Renal cortical epithelial cell (primary cell): ENCODE data around the gene SP1. TPM values are rescaled to one million over a fixed set of nuclear protein-coding genes. Genes with fewer than 3 reads are reported as not detected.
A peak's percentile ranks its signal among the peaks of the same experiment; 100 is the strongest.

Experiments used
- DNase-seq: peaks from one replicate; pipeline ENCODE4 v3.0.0-alpha.2; 2011; ENCODE audit warnings: low read depth
- total RNA-seq: library from RNA; depleted of rRNA; stranded (reverse); fragments of >200 nt; gene quantifications from 2 replicates; pipeline ENCODE4 v1.2.3, GENCODE V29; 2014

Gene SP1
- total RNA-seq, 1 donor from 2014 or later, result 51.7 TPM

DNA sequence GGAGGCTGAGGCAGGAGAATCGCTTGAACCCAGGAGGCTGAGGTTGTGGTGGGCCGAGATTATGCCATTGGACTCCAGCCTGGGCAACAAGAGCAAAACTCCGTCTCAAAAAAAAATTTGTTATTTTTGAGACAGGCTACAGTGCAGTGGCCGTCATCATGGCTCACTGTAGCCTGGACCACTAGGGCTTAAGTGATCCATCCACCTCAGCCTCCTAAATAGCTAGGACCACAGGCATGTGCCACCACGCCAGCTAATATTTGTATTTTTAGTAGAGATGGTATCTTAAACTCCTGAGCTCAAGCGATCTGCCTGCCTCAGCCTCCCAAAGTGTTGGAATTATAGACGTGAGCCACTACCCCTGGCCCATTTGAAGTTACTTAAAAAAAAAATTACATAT lies 71.0 kb downstream of the SP1 start:
- no peak for DNase-seq

- peak; percentile 97 for DNase-seq
These were observed 71.7 kb downstream of the SP1 start, which contains the start of gene PCBP2 for GRCh38 chr12:53451661-53452158. PCBP2 (plus strand) TSS chr12:53452102; CDS start chr12:53454801, 2,699 bp downstream.

DNA sequence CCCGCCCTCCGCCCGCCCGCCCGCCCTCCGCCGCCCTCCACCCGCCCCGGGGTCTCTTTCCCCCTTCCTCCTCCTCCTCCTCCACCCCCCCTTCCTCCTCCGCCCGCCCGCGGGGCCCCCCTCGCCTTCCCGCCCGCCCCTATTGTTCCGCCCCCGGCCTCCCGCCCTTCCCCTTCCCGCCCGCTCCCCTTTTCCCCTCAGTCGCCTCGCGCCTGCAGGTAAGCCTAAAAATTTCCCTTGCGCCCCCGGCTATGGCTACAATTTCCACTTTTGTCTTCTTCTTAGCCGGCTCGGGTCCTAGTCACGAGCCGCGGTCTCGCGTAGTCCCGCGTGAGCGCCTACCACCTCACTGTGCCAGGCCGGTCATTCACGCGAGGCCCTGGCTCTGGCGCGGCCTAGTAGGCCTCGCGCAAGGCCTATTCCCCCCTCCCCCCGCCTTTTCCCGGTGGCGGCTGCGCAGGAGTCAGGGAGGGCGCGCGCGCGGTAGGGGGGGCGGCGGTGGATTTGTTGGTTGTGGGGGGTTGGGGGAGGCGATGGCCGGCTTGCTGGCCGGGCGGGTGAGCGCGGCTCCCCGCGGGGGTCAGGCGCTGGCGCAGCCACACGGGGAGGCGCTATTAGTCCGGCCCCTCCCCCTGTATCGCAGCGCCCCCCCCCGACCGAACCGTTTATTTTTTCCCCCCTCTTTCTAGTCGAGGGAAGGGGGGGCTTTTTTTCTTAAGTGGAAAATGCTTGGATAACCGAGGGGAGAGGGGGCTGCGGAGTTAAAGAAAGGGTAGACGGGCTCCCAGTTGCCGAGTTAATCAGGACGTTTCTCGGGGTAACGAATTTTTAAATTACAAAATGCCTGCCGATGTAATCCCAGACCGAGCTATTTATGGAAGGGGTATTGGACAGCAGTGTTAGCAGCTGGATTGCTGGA lies 72.4 kb downstream of the SP1 start:
- peak; percentile 53 for DNase-seq

DNA sequence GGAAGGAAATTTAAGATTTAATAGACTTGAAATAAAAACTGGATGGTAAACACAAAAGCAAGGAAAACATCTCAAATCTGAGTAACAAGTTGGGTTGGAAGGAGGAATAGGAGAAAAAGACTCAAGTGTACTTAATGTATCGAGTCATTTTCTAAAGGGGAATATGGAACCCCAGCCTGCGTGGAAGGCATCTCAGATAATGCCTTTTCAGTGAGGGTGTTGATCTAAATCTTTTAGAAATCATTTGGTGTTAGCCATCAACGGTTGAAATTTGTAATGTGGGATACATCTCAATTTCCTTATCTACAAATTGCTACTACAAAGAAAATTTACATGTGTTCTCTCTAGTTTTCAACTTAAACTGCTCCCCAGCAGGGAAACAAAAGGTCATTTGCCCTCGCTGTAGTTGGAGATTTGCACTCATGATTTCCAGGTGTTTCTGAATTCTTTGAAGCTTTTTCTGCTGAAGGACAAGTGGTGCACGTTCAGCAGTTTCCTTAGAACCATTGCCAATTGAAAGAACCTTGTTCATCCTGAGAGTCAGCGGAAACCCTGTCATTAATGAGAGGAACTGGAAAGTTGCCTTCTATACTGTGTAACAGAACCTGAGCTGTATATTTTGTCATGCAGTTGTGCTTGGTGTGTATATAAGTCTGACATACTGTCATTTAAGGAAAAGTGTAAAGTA lies 74.1 kb downstream of the SP1 start:
- DNase-seq, result no peak

DNA sequence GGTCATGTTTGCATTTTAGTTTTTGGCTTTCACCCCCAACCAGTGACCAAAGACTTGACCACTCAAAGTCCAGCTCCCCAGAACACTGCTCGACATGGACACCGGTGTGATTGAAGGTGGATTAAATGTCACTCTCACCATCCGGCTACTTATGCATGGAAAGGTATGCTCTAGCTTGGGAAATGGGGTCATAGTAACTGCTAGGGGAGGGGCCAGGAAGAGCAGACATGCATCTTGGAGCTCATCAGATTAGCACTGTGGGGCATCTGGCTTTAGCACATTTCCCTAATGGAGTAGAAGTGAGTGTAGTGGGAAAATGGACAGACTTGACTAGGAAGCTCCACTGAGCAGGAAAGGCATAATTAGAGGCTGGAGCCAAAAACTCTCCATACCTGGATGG lies 74.7 kb downstream of the SP1 start:
- DNase-seq, result no peak

GRCh38 chr12:53456654-53457366 lies 76.8 kb downstream of the SP1 start:
- no peak for DNase-seq

DNA sequence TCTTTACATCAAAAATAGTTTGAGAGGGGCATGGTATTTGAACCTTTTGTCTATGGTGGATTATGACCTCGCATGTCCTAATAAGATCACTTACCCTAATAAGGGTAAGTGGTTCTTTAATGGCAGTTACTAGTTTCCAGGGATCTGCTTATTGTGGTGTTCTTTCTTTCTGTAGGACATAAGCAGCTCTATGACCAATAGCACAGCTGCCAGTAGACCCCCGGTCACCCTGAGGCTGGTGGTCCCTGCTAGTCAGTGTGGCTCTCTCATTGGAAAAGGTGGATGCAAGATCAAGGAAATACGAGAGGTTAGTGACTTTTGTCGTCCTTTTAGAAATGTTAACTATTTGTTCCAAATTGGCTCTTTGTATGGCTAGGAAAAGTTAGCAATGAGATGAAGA lies 79.1 kb downstream of the SP1 start:
- no peak for DNase-seq

DNA sequence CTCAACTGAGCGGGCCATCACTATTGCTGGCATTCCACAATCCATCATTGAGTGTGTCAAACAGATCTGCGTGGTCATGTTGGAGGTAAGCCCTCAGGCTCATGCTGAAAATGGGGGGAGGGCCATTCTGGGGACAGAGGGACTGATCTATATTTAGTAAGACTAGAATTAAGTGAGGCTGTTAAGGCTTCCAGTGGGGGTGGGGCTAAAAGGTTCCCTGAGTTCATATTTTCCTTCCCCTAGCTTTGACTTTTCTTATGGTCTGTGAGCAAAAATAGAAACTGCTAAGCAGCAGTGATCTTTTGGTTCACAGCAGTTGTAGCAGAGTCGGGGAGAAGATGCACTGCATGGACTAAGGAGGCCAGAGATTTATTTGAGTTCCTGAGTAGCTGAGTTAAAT lies 81.1 kb downstream of the SP1 start:
- DNase-seq, result no peak

GRCh38 chr12:53461591-53461990 lies 81.6 kb downstream of the SP1 start:
- DNase-seq, result no peak

DNA sequence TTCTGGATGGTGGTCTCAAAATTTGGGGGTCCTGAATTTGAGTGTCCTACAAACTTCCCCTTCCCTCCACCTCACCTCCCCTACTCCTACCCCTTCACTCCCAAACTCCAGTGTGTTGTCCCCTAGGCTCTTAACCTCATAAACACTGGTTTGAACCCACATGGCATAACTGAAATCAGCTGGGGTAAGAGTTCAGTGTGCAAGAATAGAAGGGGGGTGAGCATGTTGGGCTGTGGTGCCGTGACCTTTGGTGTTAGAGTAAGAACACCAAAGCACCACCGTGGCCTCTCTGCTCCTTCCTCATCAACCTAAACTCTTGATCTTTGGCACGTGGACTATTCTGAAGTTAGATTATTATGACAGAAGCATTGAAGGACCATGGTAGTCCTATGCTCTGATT lies 83.0 kb downstream of the SP1 start:
- no peak for DNase-seq

DNA sequence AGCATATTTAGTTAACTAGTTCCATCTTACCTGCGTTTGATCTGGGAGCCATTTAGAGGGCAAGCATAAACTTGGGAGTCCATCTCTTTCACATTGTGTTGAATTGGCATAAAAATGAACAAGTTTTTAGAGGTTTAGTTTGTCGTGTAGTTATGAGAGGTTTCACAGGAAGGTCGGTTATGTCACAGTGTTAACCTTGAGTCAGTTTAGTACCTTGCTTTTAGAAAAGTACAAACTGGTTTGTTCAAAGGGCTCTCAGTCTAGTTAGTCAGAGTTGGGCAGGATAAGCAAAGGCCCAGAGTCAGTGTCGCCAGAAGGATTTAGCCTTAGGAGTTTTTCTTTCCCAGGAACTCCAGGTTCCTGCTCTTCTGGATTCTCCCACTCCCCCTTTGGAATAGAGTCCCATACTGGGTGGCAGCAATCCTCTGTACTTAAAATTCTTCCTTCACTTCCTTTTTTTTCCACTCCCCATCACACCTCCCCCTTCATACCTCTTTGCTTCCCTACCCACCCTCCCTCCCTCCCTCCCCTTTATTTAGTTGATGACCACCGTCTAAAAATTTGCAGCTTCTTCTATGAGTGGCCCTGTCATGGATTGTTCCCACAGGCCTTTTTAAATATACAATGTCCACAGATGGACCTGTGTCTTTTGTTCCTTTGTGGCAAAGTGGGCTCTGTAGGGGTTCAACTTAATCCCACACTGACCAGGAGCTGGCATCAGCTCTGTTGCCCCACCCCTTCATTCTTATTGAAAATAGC lies 84.0 kb downstream of the SP1 start:
- no peak for DNase-seq

DNA sequence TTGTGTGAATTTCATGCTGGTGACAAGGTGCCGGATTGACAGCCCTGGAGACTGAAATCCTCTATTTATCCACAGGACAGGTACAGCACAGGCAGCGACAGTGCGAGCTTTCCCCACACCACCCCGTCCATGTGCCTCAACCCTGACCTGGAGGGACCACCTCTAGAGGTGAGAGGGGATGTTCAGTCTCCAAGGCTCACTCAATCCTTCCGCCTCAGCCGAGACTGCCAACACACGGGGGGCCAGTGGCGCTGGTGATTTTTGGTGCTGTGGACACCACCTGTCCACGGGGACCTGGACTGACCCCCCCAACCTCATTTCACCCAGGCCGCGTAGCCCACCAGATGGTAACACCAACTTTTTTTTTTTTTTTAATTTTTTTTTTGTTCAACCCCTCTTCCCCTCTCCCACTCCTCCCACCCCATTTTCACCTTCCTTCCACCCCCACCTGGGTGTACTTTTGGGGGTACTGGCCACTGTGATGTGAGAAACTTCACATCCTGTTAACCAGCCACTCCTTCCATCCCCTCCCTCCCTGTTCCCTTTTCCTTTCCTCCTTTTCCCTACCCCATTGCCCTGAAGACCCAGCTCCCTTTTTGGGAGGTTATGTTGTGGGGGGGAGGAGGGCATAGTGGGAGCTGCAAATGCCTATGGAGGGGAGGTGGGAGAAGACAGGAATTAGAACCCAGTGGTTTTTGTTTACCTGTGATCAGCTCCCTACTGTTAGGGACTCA lies 84.9 kb downstream of the SP1 start:
- no peak for DNase-seq

DNA sequence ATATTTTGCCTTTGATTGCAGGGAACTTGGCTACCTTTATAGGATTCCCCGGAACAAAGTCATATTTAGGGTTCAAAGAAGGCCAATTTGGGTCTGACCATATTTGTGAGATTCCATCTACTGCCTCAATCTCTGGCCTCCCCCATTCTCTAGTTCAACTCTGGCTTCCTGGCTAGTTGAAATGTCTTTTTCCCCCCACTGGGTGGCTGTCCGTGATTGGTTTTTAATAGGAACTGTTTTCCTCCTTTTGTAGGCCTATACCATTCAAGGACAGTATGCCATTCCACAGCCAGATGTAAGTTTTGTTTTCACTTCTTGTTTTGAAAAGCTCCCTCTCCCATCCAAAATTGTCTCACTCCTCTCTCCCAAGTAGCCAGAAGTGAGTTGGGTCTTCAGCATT lies 85.7 kb downstream of the SP1 start:
- DNase-seq, result no peak

Other genes starting within 250 kb of the SP1 start
- 7.6 and 20.7 TPM in 2 replicates for gene ZNF740, start 199.5 kb upstream of the SP1 start, total RNA-seq
- 0.17 and 9.1 TPM in 2 replicates for gene CSAD, start 199.3 kb upstream of the SP1 start, total RNA-seq
- 2.8 and 3.1 TPM in 2 replicates for gene ITGB7, start 172.9 kb upstream of the SP1 start, total RNA-seq
- gene RARG, start 148.0 kb upstream of the SP1 start, total RNA-seq, result 5.2 and 14.6 TPM in 2 replicates
- 0.70 and 2.4 TPM in 2 replicates for gene ESPL1, start 111.9 kb upstream of the SP1 start, total RNA-seq
- gene PFDN5, start 84.6 kb upstream of the SP1 start, total RNA-seq, result 323 and 327 TPM in 2 replicates
- gene MYG1, start 80.5 kb upstream of the SP1 start, total RNA-seq, result 28.4 and 42.9 TPM in 2 replicates
- 40.1 and 40.3 TPM in 2 replicates for gene AAAS, start 58.6 kb upstream of the SP1 start, total RNA-seq
- not detected in 2 replicates for gene SP7, start 43.8 kb upstream of the SP1 start, total RNA-seq
- not detected in 2 replicates for gene AMHR2, start 43.7 kb downstream of the SP1 start, total RNA-seq
- gene PRR13, start 61.6 kb downstream of the SP1 start, total RNA-seq, result 34.7 and 45.1 TPM in 2 replicates
- 217 and 526 TPM in 2 replicates for gene PCBP2, start 71.9 kb downstream of the SP1 start, total RNA-seq
- gene MAP3K12, start 119.3 kb downstream of the SP1 start, total RNA-seq, result 2.3 and 18.7 TPM in 2 replicates
- 28.8 and 52.3 TPM in 2 replicates for gene TARBP2, start 121.1 kb downstream of the SP1 start, total RNA-seq
- not detected in 2 replicates for gene NPFF, start 127.3 kb downstream of the SP1 start, total RNA-seq
- gene ATF7, start 246.2 kb downstream of the SP1 start, total RNA-seq, result 7.3 and 12.8 TPM in 2 replicates